Left ventricle myocardium superior (tissue), 1 donor: ENCODE results near the gene CXCL6. TPM values are rescaled to one million over a fixed set of nuclear protein-coding genes. Genes with fewer than 3 reads are reported as not detected.
A peak's percentile ranks its signal among the peaks of the same experiment; 100 is the strongest.

Experiments used
- ATAC-seq: fragments of 200-7000 bp; cut with Tn5 transposase; one replicate; pipeline ENCODE4 v1.9.1; 2020; ENCODE audit warnings: mild to moderate bottlenecking, moderate library complexity
- DNase-seq: peaks from one replicate; pipeline ENCODE4 v3.0.0-alpha.2; 2020
- intact Hi-C: fragments of 100-400 bp; cut with micrococcal nuclease; formaldehyde crosslinking; loops from one replicate; pipeline ENCODE4 v1.11.0; 2022
- long read RNA-seq: library from polyadenylated mRNA; unstranded; transcript quantifications from one replicate; pipeline ENCODE4 v2.0.0, GENCODE V29; 2021
- total RNA-seq: library from RNA; stranded (reverse); fragmentation: NEBNext Ultra II Directional; extraction: Animal tissue kit (Norgen Biotek cat#: 25700); gene quantifications from one replicate; pipeline ENCODE4 v1.2.1, GENCODE V29; 2021
- donor health status: DM: no; HTN: yes; CAD: no; lungs with severe emphysema.

CXCL6 gene
- 0.30 TPM for total RNA-seq
- long read RNA-seq, result 0 reads

DNA sequence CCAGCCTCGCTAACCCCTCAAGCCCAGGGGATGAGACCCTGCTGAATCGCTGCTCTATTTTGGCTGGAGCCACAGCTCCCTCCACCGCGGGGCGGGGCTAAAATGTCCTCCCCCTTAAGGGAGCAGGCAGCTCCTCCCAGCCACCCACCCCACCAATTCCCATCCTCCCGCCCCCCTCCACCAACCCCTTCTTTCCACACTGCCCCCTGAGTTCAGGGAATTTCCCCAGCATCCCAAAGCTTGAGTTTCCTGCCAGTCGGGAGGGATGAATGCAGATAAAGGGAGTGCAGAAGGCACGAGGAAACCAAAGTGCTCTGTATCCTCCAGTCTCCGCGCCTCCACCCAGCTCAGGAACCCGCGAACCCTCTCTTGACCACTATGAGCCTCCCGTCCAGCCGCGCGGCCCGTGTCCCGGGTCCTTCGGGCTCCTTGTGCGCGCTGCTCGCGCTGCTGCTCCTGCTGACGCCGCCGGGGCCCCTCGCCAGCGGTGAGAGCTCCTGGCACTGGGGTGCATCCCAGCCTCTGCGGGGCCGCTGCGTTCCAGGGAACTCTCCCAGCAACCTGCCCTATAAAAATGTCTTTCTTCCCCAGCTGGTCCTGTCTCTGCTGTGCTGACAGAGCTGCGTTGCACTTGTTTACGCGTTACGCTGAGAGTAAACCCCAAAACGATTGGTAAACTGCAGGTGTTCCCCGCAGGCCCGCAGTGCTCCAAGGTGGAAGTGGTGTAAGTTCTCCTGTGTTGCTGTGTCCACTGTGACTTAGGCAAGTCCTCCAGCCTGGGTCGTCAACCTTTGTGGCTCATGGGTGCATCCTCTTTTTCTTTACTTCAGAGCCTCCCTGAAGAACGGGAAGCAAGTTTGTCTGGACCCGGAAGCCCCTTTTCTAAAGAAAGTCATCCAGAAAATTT, at the start of gene CXCL6:
CXCL6 (plus strand) TSS at position 306 of the 907 bp plus-strand sequence; CDS start at position 379, 73 bp downstream.
- intact Hi-C loops, result no loop called here
- ATAC-seq, result peak; percentile 70
- peak; percentile 63 for DNase-seq

DNA sequence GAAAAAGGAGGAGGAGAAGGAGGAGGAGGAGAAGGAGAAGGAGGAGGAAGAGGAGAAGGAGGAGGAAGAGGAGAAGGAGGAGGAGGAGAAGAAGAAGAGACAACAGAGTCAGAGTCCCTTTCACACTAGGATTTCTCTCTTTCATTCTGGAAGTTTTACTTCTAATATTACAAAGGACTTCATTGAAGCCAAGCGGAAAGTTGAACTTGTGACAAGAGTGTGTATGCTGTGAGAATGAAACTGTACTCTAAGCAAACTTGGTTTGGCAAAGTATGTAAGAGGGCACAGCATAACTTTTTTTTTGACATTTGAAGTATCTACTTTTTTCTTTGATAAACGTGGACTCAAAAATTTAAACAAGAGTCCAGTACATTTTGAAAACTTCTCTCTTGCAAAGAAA, 48.1 kb upstream of the CXCL6 start:
- ATAC-seq, result no peak
- intact Hi-C loops, result no loop called here
- DNase-seq, result no peak

DNA sequence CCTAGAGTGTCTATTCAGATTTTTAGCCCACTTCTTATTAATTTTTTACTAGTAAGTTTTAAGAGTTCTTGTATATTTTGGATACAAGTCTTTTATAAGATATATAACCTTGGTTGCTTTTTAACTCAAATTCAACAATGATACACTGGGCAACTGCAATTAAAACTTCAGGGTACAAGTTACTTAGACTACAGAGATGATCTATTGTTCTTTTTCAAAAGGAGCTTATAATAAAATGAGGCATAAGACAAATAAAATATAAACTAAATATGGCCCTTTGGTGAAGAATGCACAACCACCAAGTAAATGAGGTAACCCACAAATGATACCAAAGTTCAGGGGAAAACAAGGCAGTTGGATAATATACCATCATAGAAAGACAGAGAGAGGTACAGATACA, 37.6 kb upstream of the CXCL6 start:
- intact Hi-C loops, result no loop called here
- ATAC-seq (no peak), DNase-seq (no peak)

- intact Hi-C loops, result no loop called here
- no peak for DNase-seq
- no peak for ATAC-seq
These were observed 36.3 kb upstream of the CXCL6 start for GRCh38 chr4:73800206-73800605.

DNA sequence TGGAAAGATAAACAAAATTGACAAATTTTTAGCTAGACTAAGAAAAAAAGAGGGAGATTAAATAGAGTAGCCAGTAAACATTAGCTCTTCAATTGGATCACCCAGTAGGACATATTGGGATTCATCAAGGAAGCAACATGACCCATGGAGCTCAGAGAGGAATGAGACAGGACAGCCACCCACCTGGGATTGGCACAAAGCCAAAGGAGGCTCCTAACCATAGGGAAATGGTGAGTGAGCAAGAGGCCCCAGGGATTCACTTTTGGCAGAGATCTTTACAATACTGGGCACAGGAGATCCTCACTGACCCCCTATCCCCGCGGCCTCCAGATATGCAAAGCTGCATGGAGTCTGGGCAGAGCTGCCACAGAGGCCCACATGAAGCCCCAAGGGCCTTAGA, 34.8 kb upstream of the CXCL6 start:
- intact Hi-C loops, result no loop called here
- no peak for ATAC-seq
- no peak for DNase-seq

DNA sequence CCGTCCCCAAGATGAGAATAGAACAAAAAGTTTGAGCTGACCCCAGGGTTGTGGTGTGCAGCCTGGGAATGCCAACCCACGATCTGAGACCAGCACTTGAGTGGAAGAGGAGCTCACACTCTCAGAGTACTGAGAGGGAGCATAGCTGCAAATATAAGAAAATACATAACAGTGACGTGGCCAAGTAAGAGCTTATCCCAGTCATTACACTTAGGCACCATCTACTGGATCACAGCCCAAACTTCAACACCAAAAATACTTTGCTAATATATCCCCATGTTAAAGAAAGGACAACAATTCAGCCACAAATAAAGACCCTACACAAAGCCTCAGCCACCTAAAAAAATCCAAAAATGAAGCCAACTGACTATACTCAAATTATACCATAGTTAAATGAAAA, 33.3 kb upstream of the CXCL6 start:
- ATAC-seq (no peak), DNase-seq (no peak)
- intact Hi-C loops, result no loop called here

DNA sequence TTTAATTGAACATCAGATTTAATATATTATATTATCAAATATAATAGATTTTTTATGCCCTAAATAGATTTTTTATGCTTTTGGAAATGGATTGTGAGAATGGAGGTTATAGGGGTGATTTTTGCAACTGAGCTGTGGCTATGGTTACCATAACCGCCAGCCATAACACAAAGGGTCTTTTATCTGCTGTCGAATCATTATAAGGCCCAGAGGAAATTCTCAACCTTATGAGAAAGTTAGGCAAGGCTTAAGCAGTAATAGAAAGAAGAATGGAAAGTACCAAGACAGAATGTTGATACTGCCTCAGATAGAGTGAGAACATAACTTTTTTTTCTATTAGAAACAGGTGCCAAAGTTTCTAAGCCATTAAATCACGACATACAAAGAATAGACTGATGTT, 26.3 kb upstream of the CXCL6 start:
- intact Hi-C loops, result no loop called here
- ATAC-seq (no peak), DNase-seq (no peak)

GRCh38 chr4:73811841-73812240, 24.6 kb upstream of the CXCL6 start:
- no peak for DNase-seq
- no peak for ATAC-seq
- intact Hi-C loops, result no loop called here

GRCh38 chr4:73814679-73815078, 21.8 kb upstream of the CXCL6 start:
- intact Hi-C loops, result no loop called here
- DNase-seq (no peak), ATAC-seq (no peak)

- intact Hi-C loops, result no loop called here
- ATAC-seq, result no peak
These were observed 21.3 kb upstream of the CXCL6 start for GRCh38 chr4:73815145-73815544.

GRCh38 chr4:73816814-73817213, 19.7 kb upstream of the CXCL6 start:
- ATAC-seq (peak; percentile 99), DNase-seq (peak; percentile 29)
- intact Hi-C loops, result no loop called here

More at GRCh38 chr4:73815145-73815544, 21.3 kb upstream of the CXCL6 start:
- no peak for DNase-seq

GRCh38 chr4:73817341-73817740, 19.1 kb upstream of the CXCL6 start:
- intact Hi-C loops, result no loop called here
- DNase-seq (no peak), ATAC-seq (no peak)

DNA sequence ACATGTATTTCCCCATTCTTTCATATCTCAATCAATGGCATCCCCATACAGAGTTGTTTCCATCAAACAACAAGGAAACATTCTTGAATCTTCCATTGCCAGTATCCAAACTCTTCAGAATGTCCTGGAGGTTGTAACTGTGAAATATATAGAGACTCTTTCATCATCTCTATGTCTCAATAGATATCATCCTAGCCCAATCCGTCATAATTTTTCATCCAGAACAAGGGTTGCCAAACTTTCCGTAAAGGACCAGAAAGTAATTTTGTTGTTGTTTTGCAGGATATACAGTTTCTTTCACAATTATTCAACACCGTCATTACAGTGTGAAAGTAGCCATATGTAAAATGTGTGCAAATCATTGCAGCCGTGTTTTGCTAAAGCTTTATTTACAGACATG, 15.2 kb upstream of the CXCL6 start:
- ATAC-seq (no peak), DNase-seq (no peak)
- intact Hi-C loops, result no loop called here

GRCh38 chr4:73822389-73822788, 14.1 kb upstream of the CXCL6 start:
- DNase-seq (no peak), ATAC-seq (no peak)
- intact Hi-C loops, result no loop called here

- DNase-seq, result no peak
- peak; percentile 31 for ATAC-seq
- intact Hi-C loops, result no loop called here
These were observed 13.5 kb upstream of the CXCL6 start for GRCh38 chr4:73822812-73823504.

DNA sequence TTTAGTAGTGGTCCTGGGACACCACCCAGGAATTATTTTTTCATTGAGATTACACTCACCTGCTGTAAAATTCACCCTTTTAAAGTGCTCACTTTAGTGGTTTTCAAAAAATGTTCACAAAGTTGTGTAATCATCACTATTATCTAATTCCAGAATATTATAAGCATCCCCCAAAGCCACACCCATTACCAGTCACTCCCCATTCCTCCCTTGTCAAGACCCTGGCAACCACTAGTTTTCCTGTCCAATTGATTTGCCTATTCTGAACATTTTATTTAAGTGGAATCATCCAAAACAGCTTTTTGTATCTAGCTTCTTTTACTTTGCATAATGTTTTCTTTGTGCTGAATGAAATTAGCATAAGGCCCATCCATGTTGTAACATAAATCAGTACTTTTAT, 12.7 kb upstream of the CXCL6 start:
- DNase-seq (no peak), ATAC-seq (no peak)
- intact Hi-C loops, result no loop called here

DNA sequence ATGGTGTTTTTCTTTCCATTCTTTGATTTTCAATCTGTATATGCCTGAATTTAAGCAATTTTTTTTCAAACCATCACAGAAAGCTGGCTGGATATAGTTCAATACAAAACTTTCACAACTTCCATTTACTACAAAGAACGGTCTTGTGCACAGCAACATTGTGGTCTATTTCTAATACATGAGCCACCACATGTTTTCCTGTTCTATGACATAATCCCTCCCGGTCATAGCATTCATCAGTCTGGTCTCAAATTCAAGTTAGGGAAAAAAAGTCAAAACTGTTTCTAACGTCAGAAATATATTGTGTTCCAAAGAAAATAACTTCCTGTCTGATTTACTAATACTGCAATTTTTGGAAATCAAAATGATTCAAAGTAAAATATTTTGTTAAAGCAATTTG, 7.5 kb upstream of the CXCL6 start:
- DNase-seq (no peak), ATAC-seq (peak; percentile 72)
- intact Hi-C loops, result no loop called here

DNA sequence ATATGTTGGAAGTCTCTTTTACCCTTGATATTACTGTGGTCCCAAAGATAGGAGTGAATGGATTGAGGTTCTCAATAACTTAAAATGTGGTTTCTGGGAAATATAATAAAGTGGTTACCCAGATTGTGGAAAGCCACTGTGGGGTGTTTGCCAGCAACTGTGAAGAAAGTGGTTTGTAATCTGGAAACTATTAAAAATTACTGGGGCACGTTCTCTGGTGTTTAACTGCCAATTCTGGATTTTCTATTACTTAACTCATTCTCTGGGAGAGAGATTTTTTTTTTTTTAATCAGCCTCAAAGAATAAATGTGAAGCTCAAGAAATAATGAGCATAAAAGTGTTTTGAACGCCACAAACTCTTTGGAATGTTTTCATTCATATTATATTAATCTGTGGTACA, 4.9 kb upstream of the CXCL6 start:
- DNase-seq (no peak), ATAC-seq (peak; percentile 47)
- intact Hi-C loops, result no loop called here

- intact Hi-C loops, result no loop called here
- DNase-seq (no peak), ATAC-seq (no peak)
These were observed 3.7 kb upstream of the CXCL6 start for GRCh38 chr4:73832651-73833237.

GRCh38 chr4:73839071-73839470, 2.6 kb downstream of the CXCL6 start:
- DNase-seq (no peak), ATAC-seq (no peak)
- intact Hi-C loops, result no loop called here
